Activated CD4-positive, alpha-beta T cell treated with anti-CD3 and anti-CD28 coated beads, Interleukin-2, amount 10 ng/mL, durations not matched to agents 24 days and 14 days (primary cell): ENCODE measurements around the gene QRICH2. TPM values are rescaled to one million over a fixed set of nuclear protein-coding genes. Genes with fewer than 3 reads are reported as not detected.
A peak's percentile ranks its signal among the peaks of the same experiment; 100 is the strongest.
"Not testable (repeated sequence)": the region's sequence is repeated elsewhere in the genome, so short reads cannot be mapped to it uniquely, and the experiment has no call there.

Experiments used
- DNase-seq: peaks from one replicate; pipeline ENCODE4 v3.0.0; 2022
- H3K27ac Mint-ChIP-seq: one replicate; pipeline ENCODE4 v1.8.0; 2022; ENCODE audit warnings: mild to moderate bottlenecking, mixed read lengths
- H3K27me3 Mint-ChIP-seq: one replicate; pipeline ENCODE4 v1.8.0; 2022; ENCODE audit warnings: mixed read lengths
- H3K36me3 Mint-ChIP-seq: one replicate; pipeline ENCODE4 v1.8.0; 2022; ENCODE audit warnings: low read depth, mild to moderate bottlenecking, mixed read lengths
- H3K4me1 Mint-ChIP-seq: one replicate; pipeline ENCODE4 v1.8.0; 2021; ENCODE audit warnings: mixed read lengths
- H3K4me3 Mint-ChIP-seq: one replicate; pipeline ENCODE4 v1.8.0; 2022; ENCODE audit warnings: mild to moderate bottlenecking, moderate library complexity, mixed read lengths
- H3K9me3 Mint-ChIP-seq: one replicate; pipeline ENCODE4 v1.8.0; 2021; ENCODE audit warnings: mixed read lengths
- intact Hi-C: fragments of 100-400 bp; cut with micrococcal nuclease; formaldehyde crosslinking; loops from one replicate; pipeline ENCODE4 v1.15.1; 2023
- total RNA-seq: library from RNA; stranded (reverse); gene quantifications from 2 replicates; pipeline ENCODE4 v1.2.3, GENCODE V29; 2022

The QRICH2 gene
- total RNA-seq, 1 donor from 2014 or later = 2.2 TPM

- peaks cover 10% of the 10 kb centered on the region for H3K36me3 Mint-ChIP-seq
- H3K27me3 Mint-ChIP-seq = no peaks in the 10 kb centered on the region
- no peak for DNase-seq
These were observed 1.4 kb upstream of the QRICH2 start for GRCh38 chr17:76309461-76309860.

GRCh38 chr17:76307299-76307965 lies 644 bp downstream of the QRICH2 start:
- no peak for DNase-seq
- no peak overlapping the region for H3K4me3 Mint-ChIP-seq
- no peak overlapping the region for H3K27ac Mint-ChIP-seq
- intact Hi-C loops = no loop called here
- H3K9me3 Mint-ChIP-seq = no peaks in the 10 kb centered on the region
- H3K36me3 Mint-ChIP-seq = peaks cover 7% of the 10 kb centered on the region
- no peaks in the 10 kb centered on the region for H3K27me3 Mint-ChIP-seq
- H3K4me1 Mint-ChIP-seq = peaks cover 2% of the 10 kb centered on the region

More at GRCh38 chr17:76309461-76309860, 1.4 kb upstream of the QRICH2 start:
- H3K4me1 Mint-ChIP-seq = peaks cover 3% of the 10 kb centered on the region
- intact Hi-C loops = no loop called here
- H3K9me3 Mint-ChIP-seq = no peaks in the 10 kb centered on the region
- no peak overlapping the region for H3K4me3 Mint-ChIP-seq
- H3K27ac Mint-ChIP-seq = no peak overlapping the region

- H3K27ac Mint-ChIP-seq, DNase-seq, H3K4me3 Mint-ChIP-seq, H3K36me3 Mint-ChIP-seq, H3K4me1 Mint-ChIP-seq, H3K9me3 Mint-ChIP-seq, H3K27me3 Mint-ChIP-seq, intact Hi-C loops: not testable (repeated sequence)
These were observed 3.0 kb downstream of the QRICH2 start for GRCh38 chr17:76305135-76305454.

- peaks cover 3% of the 10 kb centered on the region for H3K36me3 Mint-ChIP-seq
- DNase-seq = no peak
- H3K9me3 Mint-ChIP-seq = no peaks in the 10 kb centered on the region
- no peaks in the 10 kb centered on the region for H3K27me3 Mint-ChIP-seq
- intact Hi-C loops = loop anchor here (5.0 kb wide), 2 partner anchors 78 to 203 kb away; partner anchors contain the start of gene SPHK1
- peaks cover 2% of the 10 kb centered on the region for H3K4me1 Mint-ChIP-seq
- H3K27ac Mint-ChIP-seq = no peak overlapping the region
- H3K4me3 Mint-ChIP-seq = no peak overlapping the region
These were observed 3.6 kb downstream of the QRICH2 start for GRCh38 chr17:76304226-76305134.

- H3K4me3 Mint-ChIP-seq = no peak overlapping the region
- peaks cover 2% of the 10 kb centered on the region for H3K4me1 Mint-ChIP-seq
- H3K36me3 Mint-ChIP-seq = peaks cover 2% of the 10 kb centered on the region
- DNase-seq = no peak
- intact Hi-C loops = loop anchor here (5.0 kb wide), 1 partner anchor 175 kb away; no protein-coding TSS in a partner anchor
- no peak overlapping the region for H3K27ac Mint-ChIP-seq
- no peaks in the 10 kb centered on the region for H3K27me3 Mint-ChIP-seq
- H3K9me3 Mint-ChIP-seq = no peaks in the 10 kb centered on the region
These were observed 10.6 kb downstream of the QRICH2 start for GRCh38 chr17:76297436-76297835.

- Mint-ChIP-seq H3K4me3 (no peak overlapping the region), H3K36me3 (peaks cover 3% of the 10 kb centered on the region), H3K27ac (no peak overlapping the region), H3K27me3 (no peaks in the 10 kb centered on the region), H3K4me1 (peaks cover 2% of the 10 kb centered on the region), H3K9me3 (no peaks in the 10 kb centered on the region)
- intact Hi-C loops = loop anchor here (5.0 kb wide), 1 partner anchor 175 kb away; no protein-coding TSS in a partner anchor
- no peak for DNase-seq
These were observed 11.2 kb downstream of the QRICH2 start for GRCh38 chr17:76296889-76297288.

- intact Hi-C loops = loop anchor here (5.0 kb wide), 1 partner anchor 174 kb away; no protein-coding TSS in a partner anchor
- Mint-ChIP-seq H3K4me3 (no peak overlapping the region), H3K36me3 (peaks cover 3% of the 10 kb centered on the region), H3K4me1 (peaks cover 2% of the 10 kb centered on the region), H3K27me3 (no peaks in the 10 kb centered on the region), H3K9me3 (no peaks in the 10 kb centered on the region), H3K27ac (no peak overlapping the region)
- no peak for DNase-seq
These were observed 11.9 kb downstream of the QRICH2 start for GRCh38 chr17:76296186-76296585.

GRCh38 chr17:76293106-76293505 lies 15.0 kb downstream of the QRICH2 start:
- Mint-ChIP-seq H3K27me3 (no peaks in the 10 kb centered on the region), H3K27ac (no peak overlapping the region), H3K4me1 (no peaks in the 10 kb centered on the region), H3K4me3 (no peak overlapping the region), H3K9me3 (no peaks in the 10 kb centered on the region), H3K36me3 (peaks cover 3% of the 10 kb centered on the region)
- DNase-seq = no peak
- intact Hi-C loops = no loop called here

GRCh38 chr17:76292567-76292966 lies 15.5 kb downstream of the QRICH2 start:
- intact Hi-C loops = no loop called here
- H3K4me1 Mint-ChIP-seq = no peaks in the 10 kb centered on the region
- no peaks in the 10 kb centered on the region for H3K27me3 Mint-ChIP-seq
- no peak overlapping the region for H3K27ac Mint-ChIP-seq
- H3K9me3 Mint-ChIP-seq = no peaks in the 10 kb centered on the region
- no peak overlapping the region for H3K4me3 Mint-ChIP-seq
- no peak for DNase-seq
- peaks cover 3% of the 10 kb centered on the region for H3K36me3 Mint-ChIP-seq

- no peak for DNase-seq
- no peak overlapping the region for H3K27ac Mint-ChIP-seq
- H3K36me3 Mint-ChIP-seq = no peaks in the 10 kb centered on the region
- no peak overlapping the region for H3K4me3 Mint-ChIP-seq
- H3K9me3 Mint-ChIP-seq = no peaks in the 10 kb centered on the region
- peaks cover 7% of the 10 kb centered on the region for H3K4me1 Mint-ChIP-seq
- intact Hi-C loops = no loop called here
- H3K27me3 Mint-ChIP-seq = no peaks in the 10 kb centered on the region
These were observed 26.3 kb downstream of the QRICH2 start for GRCh38 chr17:76281573-76282371.

GRCh38 chr17:76280650-76281049 lies 27.4 kb downstream of the QRICH2 start:
- H3K4me3 Mint-ChIP-seq = no peak overlapping the region
- H3K27ac Mint-ChIP-seq = no peak overlapping the region
- no peaks in the 10 kb centered on the region for H3K27me3 Mint-ChIP-seq
- DNase-seq = no peak
- H3K4me1 Mint-ChIP-seq = peaks cover 10% of the 10 kb centered on the region
- no peaks in the 10 kb centered on the region for H3K36me3 Mint-ChIP-seq
- H3K9me3 Mint-ChIP-seq = no peaks in the 10 kb centered on the region
- intact Hi-C loops = no loop called here

GRCh38 chr17:76279742-76280287 lies 28.3 kb downstream of the QRICH2 start:
- no peaks in the 10 kb centered on the region for H3K27me3 Mint-ChIP-seq
- DNase-seq = no peak
- intact Hi-C loops = loop anchor here (1.0 to 5.0 kb wide), 2 partner anchors 138 to 159 kb away; partner anchors contain the start of gene FOXJ1
- no peak overlapping the region for H3K4me3 Mint-ChIP-seq
- no peak overlapping the region for H3K27ac Mint-ChIP-seq
- H3K36me3 Mint-ChIP-seq = no peaks in the 10 kb centered on the region
- H3K9me3 Mint-ChIP-seq = no peaks in the 10 kb centered on the region
- peaks cover 10% of the 10 kb centered on the region for H3K4me1 Mint-ChIP-seq

- Mint-ChIP-seq H3K27me3 (no peaks in the 10 kb centered on the region), H3K27ac (no peak overlapping the region), H3K4me1 (peaks cover 10% of the 10 kb centered on the region), H3K36me3 (no peaks in the 10 kb centered on the region), H3K4me3 (no peak overlapping the region), H3K9me3 (no peaks in the 10 kb centered on the region)
- intact Hi-C loops = loop anchor here (1.0 to 5.0 kb wide), 2 partner anchors 137 to 158 kb away; partner anchors contain the start of gene FOXJ1
- DNase-seq = peak; percentile 96
These were observed 28.9 kb downstream of the QRICH2 start for GRCh38 chr17:76278952-76279741.
